Skeletal muscle tissue (tissue), 4 donors: ENCODE measurements around the gene PRKN. TPM values are rescaled to one million over a fixed set of nuclear protein-coding genes. Genes with fewer than 3 reads are reported as not detected.

Source experiments
- H3K27ac ChIP-seq: one replicate; pipeline ENCODE4 v1.7.0; 2013; ENCODE audit warnings: mild to moderate bottlenecking, low read depth, low read length, inconsistent platforms
- H3K27me3 ChIP-seq, 3 donors: one replicate each; pipeline ENCODE4 v1.7.0; 2013; ENCODE audit warnings: low read length in 3 of 3; ENCODE audit not compliant: control insufficient read depth in 3 of 3, insufficient read depth in 3 of 3
- H3K36me3 ChIP-seq, 3 donors: one replicate each; pipeline ENCODE4 v1.7.0; 2013; ENCODE audit warnings: low read length in 3 of 3; ENCODE audit not compliant: control insufficient read depth in 3 of 3, insufficient read depth in 3 of 3
- H3K4me1 ChIP-seq, 3 donors: one replicate each; pipeline ENCODE4 v1.7.0; 2013; ENCODE audit warnings: low read length in 3 of 3, mild to moderate bottlenecking in 3 of 3; ENCODE audit not compliant: control insufficient read depth in 3 of 3, insufficient read depth in 3 of 3
- H3K4me3 ChIP-seq, 3 donors: one replicate each; pipeline ENCODE4 v1.7.0; 2013; ENCODE audit warnings: low read length in 3 of 3
- H3K9ac ChIP-seq, 3 donors: one replicate each; pipeline ENCODE4 v1.7.0; 2013; ENCODE audit warnings: low read length in 3 of 3, mild to moderate bottlenecking in 3 of 3, moderate library complexity in 2 of 3, low read depth in 1 of 3
- H3K9me3 ChIP-seq, 3 donors: one replicate each; pipeline ENCODE4 v1.7.0; 2013; ENCODE audit warnings: low read length in 3 of 3; ENCODE audit not compliant: control insufficient read depth in 3 of 3
- total RNA-seq: library from RNA; depleted of rRNA; stranded (reverse); fragments of >200 nt; gene quantifications from one replicate; pipeline ENCODE4 v1.2.3, GENCODE V29; 2014
- donor health status: Osteomylitis.

PRKN gene
- total RNA-seq, 1 donor from 2014 or later, result 16.7 TPM

GRCh38 chr6:162471842-162472241 is 255.7 kb downstream of the PRKN start:
- H3K27me3 ChIP-seq, result no peaks in the 10 kb centered on the region
- H3K4me1 ChIP-seq, result peaks cover 3 to 10% (median 7%) of the 10 kb centered on the region in 3 donors
- no peak overlapping the region for H3K27ac ChIP-seq
- H3K36me3 ChIP-seq, result no peaks in the 10 kb centered on the region
- no peak overlapping the region for H3K9ac ChIP-seq
- H3K9me3 ChIP-seq, result no peaks in the 10 kb centered on the region
- no peak overlapping the region for H3K4me3 ChIP-seq

GRCh38 chr6:162468326-162468725 is 259.2 kb downstream of the PRKN start:
- H3K36me3 ChIP-seq, result no peaks in the 10 kb centered on the region
- H3K4me1 ChIP-seq, result peaks cover 3 to 14% (median 10%) of the 10 kb centered on the region in 3 donors
- H3K4me3 ChIP-seq, result no peak overlapping the region
- no peaks in the 10 kb centered on the region for H3K9me3 ChIP-seq
- H3K9ac ChIP-seq, result no peak overlapping the region
- no peaks in the 10 kb centered on the region for H3K27me3 ChIP-seq
- peak overlapping the region; percentile 66 for H3K27ac ChIP-seq

GRCh38 chr6:162467679-162468078 is 259.9 kb downstream of the PRKN start:
- Histone ChIP-seq H3K27ac (peak overlapping the region; percentile 66), H3K36me3 (no peaks in the 10 kb centered on the region), H3K4me3 (peak overlapping the region in 1 of 3 donors; percentile 23), H3K9me3 (no peaks in the 10 kb centered on the region), H3K4me1 (peaks cover 3 to 15% (median 10%) of the 10 kb centered on the region in 3 donors), H3K9ac (no peak overlapping the region), H3K27me3 (no peaks in the 10 kb centered on the region)

- no peaks in the 10 kb centered on the region for H3K27me3 ChIP-seq
- peak overlapping the region; percentile 16 for H3K27ac ChIP-seq
- H3K4me1 ChIP-seq, result peaks cover 3 to 15% (median 10%) of the 10 kb centered on the region in 3 donors
- no peak overlapping the region for H3K9ac ChIP-seq
- H3K36me3 ChIP-seq, result no peaks in the 10 kb centered on the region
- H3K4me3 ChIP-seq, result no peak overlapping the region
- no peaks in the 10 kb centered on the region for H3K9me3 ChIP-seq
These were observed 264.0 kb downstream of the PRKN start for GRCh38 chr6:162463576-162463975.

GRCh38 chr6:162459985-162460384 is 267.6 kb downstream of the PRKN start:
- no peak overlapping the region for H3K4me3 ChIP-seq
- peaks cover 0 to 5% (median 0%) of the 10 kb centered on the region in 3 donors for H3K4me1 ChIP-seq
- H3K27me3 ChIP-seq, result no peaks in the 10 kb centered on the region
- no peak overlapping the region for H3K9ac ChIP-seq
- no peaks in the 10 kb centered on the region for H3K9me3 ChIP-seq
- H3K27ac ChIP-seq, result no peak overlapping the region
- H3K36me3 ChIP-seq, result no peaks in the 10 kb centered on the region

- Histone ChIP-seq H3K27me3 (no peaks in the 10 kb centered on the region), H3K27ac (no peak overlapping the region), H3K4me1 (no peaks in the 10 kb centered on the region), H3K36me3 (no peaks in the 10 kb centered on the region), H3K9ac (no peak overlapping the region), H3K9me3 (no peaks in the 10 kb centered on the region), H3K4me3 (no peak overlapping the region)
These were observed 277.2 kb downstream of the PRKN start for GRCh38 chr6:162450358-162450757.

- no peaks in the 10 kb centered on the region for H3K9me3 ChIP-seq
- no peak overlapping the region for H3K4me3 ChIP-seq
- H3K4me1 ChIP-seq, result no peaks in the 10 kb centered on the region
- H3K36me3 ChIP-seq, result no peaks in the 10 kb centered on the region
- H3K27ac ChIP-seq, result no peak overlapping the region
- H3K9ac ChIP-seq, result no peak overlapping the region
- no peaks in the 10 kb centered on the region for H3K27me3 ChIP-seq
These were observed 279.3 kb downstream of the PRKN start for GRCh38 chr6:162448294-162448693.

GRCh38 chr6:162443101-162443500 is 284.5 kb downstream of the PRKN start:
- Histone ChIP-seq H3K36me3 (no peaks in the 10 kb centered on the region), H3K4me1 (no peaks in the 10 kb centered on the region), H3K27me3 (no peaks in the 10 kb centered on the region), H3K9ac (no peak overlapping the region), H3K27ac (no peak overlapping the region), H3K4me3 (no peak overlapping the region), H3K9me3 (no peaks in the 10 kb centered on the region)

GRCh38 chr6:162442687-162443086 is 284.9 kb downstream of the PRKN start:
- Histone ChIP-seq H3K27ac (no peak overlapping the region), H3K9me3 (no peaks in the 10 kb centered on the region), H3K36me3 (no peaks in the 10 kb centered on the region), H3K4me1 (no peaks in the 10 kb centered on the region), H3K27me3 (no peaks in the 10 kb centered on the region), H3K9ac (no peak overlapping the region), H3K4me3 (no peak overlapping the region)

- no peaks in the 10 kb centered on the region for H3K4me1 ChIP-seq
- H3K27me3 ChIP-seq, result no peaks in the 10 kb centered on the region
- no peak overlapping the region for H3K9ac ChIP-seq
- H3K27ac ChIP-seq, result no peak overlapping the region
- no peaks in the 10 kb centered on the region for H3K36me3 ChIP-seq
- no peak overlapping the region for H3K4me3 ChIP-seq
- no peaks in the 10 kb centered on the region for H3K9me3 ChIP-seq
These were observed 285.6 kb downstream of the PRKN start for GRCh38 chr6:162441991-162442390.

- no peaks in the 10 kb centered on the region for H3K4me1 ChIP-seq
- H3K9ac ChIP-seq, result no peak overlapping the region
- no peak overlapping the region for H3K27ac ChIP-seq
- H3K27me3 ChIP-seq, result no peaks in the 10 kb centered on the region
- H3K36me3 ChIP-seq, result no peaks in the 10 kb centered on the region
- H3K4me3 ChIP-seq, result no peak overlapping the region
- H3K9me3 ChIP-seq, result no peaks in the 10 kb centered on the region
These were observed 288.6 kb downstream of the PRKN start for GRCh38 chr6:162438980-162439379.
